Measurements from ENCODE around the gene KIAA1958.

- TF ChIP-seq POLR2AphosphoS5 (IDR thresholded peaks at IDR 0.05; ENCODE audit: insufficient read depth in 1 of 2, low read depth in 1 of 2), result no peak
- no peak for TF ChIP-seq CTCF (IDR thresholded peaks at IDR 0.05)
- TF ChIP-seq POLR2A (IDR thresholded peaks at IDR 0.05), result no peak
Observed at GRCh38 chr9:112642126-112642525, 155.5 kb downstream of the KIAA1958 start.
